Spinal cord (tissue), 10 donors: ENCODE results near the gene SLC52A3. TPM values are rescaled to one million over a fixed set of nuclear protein-coding genes. Genes with fewer than 3 reads are reported as not detected.

Experiments
- DNase-seq, 6 donors: peaks; one replicate each; pipeline versions ENCODE4 v3.0.0 to v3.0.0-alpha.2; 2013 to 2015; ENCODE audit warnings: low spot score in 6 of 6, low read depth in 4 of 6
- H3K27ac ChIP-seq: one replicate; pipeline ENCODE4 v1.5.1; 2013; ENCODE audit warnings: low read depth, low read length, control low read depth
- H3K27me3 ChIP-seq: one replicate; pipeline ENCODE4 v1.6.1; 2013; ENCODE audit warnings: low read length; ENCODE audit not compliant: control insufficient read depth, insufficient read depth
- H3K36me3 ChIP-seq: one replicate; pipeline ENCODE4 v1.6.1; 2013; ENCODE audit warnings: low read length; ENCODE audit not compliant: control insufficient read depth, insufficient read depth
- H3K4me1 ChIP-seq: one replicate; pipeline ENCODE4 v1.6.1; 2013; ENCODE audit warnings: low read length; ENCODE audit not compliant: control insufficient read depth, insufficient read depth
- H3K4me3 ChIP-seq: one replicate; pipeline ENCODE4 v1.5.1; 2013; ENCODE audit warnings: low read depth, low read length, control low read depth
- H3K9me3 ChIP-seq: one replicate; pipeline ENCODE4 v1.6.1; 2013; ENCODE audit warnings: low read length; ENCODE audit not compliant: control insufficient read depth, insufficient read depth
- WGBS: methylation state at CpG from one replicate; pipeline ENCODE4 v1.1.5; 2013; ENCODE audit warnings: missing lambda C conversion rate; ENCODE audit not compliant: insufficient coverage; 5-methylcytosine and 5-hydroxymethylcytosine counted together
- polyA plus RNA-seq, 2 donors: library from polyadenylated mRNA; unstranded; fragments of 120-200 nt; gene quantifications; one replicate each; pipeline ENCODE4 v1.2.1, GENCODE V29; 2013; ENCODE audit not compliant: insufficient read length in 2 of 2
- total RNA-seq, 2 donors: library from RNA; depleted of rRNA in 1 of 2; stranded (reverse); fragments of 120-200 nt in 1 of 2; fragments of >200 nt in 1 of 2; gene quantifications; one replicate each; pipeline versions ENCODE4 v1.2.3 to v1.2.4, GENCODE V29; 2013 to 2014
- donor health status: healthy.

The SLC52A3 gene
- total and polyA plus RNA-seq, 4 donors = 1.0 to 1.2 (median 1.1) TPM

DNA sequence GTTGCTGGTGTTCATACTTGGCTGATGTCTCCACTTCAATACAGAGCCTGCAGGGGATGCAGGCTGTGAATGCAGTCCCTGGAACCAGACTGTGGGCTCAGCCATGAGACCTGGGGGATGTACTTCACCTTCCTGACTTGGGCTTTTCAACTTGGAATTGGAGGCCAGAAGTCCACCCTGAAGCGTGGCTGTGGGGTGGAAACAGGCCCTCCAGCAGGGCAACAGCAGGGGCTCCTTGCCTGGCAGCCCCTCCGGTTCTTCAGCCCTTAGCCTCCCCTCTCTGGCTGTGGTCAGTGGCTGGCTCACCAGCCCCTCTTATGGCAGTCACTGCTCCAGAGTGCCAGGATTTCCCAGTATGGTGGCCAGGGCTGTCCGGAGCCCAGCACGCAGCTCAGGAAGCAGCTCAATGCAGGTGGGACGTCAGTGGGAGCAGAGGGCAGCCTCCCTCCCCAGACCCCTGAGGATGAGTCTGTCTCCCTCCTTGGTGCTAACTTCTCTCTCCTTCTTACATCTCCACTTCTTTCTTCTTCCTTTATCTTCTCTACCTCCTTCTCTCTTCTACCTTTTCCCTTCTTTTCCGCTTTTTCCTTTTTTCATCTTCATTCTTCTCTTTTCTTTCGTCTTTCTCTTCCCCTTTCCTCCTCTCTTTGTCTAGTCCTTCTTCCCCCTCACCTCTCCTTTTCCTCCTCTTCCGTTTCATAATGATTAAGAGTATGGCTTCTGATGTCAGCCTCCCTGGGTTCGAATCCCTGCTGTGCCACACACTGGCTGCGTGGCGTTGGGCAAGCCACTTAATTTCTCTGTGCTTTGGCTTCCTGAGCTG is 45.3 kb downstream of the SLC52A3 start:
- WGBS = 83% methylated on average over 9 of the region's 11 CpGs
- Histone ChIP-seq H3K4me3 (no peak overlapping the region), H3K9me3 (no peaks in the 10 kb centered on the region), H3K27me3 (peaks cover 4% of the 10 kb centered on the region), H3K36me3 (no peaks in the 10 kb centered on the region), H3K4me1 (peaks cover 6% of the 10 kb centered on the region), H3K27ac (no peak overlapping the region)
- DNase-seq = no peak

DNA sequence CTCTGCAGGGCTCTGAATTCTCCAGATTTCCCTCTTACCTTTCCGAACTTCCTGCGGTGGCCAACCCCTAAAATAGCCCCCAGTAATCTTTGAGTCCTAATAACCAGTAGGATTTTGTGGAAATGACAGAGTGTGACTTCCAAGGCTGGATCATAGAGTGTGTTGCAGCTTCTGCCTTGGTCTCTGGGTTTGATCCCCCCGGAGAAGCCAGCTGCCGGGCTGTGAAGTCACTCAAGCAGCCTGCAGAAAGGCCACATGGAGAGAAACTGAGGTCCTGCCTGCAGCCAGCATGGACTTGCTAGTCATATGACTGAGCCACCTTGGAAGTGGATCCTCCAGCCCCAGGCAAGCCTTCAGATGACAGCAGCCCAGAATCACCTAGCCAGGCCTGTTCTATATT is 46.4 kb downstream of the SLC52A3 start:
- DNase-seq = no peak
- no peaks in the 10 kb centered on the region for H3K36me3 ChIP-seq
- no peaks in the 10 kb centered on the region for H3K9me3 ChIP-seq
- H3K4me1 ChIP-seq = peaks cover 6% of the 10 kb centered on the region
- WGBS = 100% methylated on average over 2 of the region's 4 CpGs
- H3K27me3 ChIP-seq = peaks cover 3% of the 10 kb centered on the region
- H3K4me3 ChIP-seq = no peak overlapping the region
- no peak overlapping the region for H3K27ac ChIP-seq

DNA sequence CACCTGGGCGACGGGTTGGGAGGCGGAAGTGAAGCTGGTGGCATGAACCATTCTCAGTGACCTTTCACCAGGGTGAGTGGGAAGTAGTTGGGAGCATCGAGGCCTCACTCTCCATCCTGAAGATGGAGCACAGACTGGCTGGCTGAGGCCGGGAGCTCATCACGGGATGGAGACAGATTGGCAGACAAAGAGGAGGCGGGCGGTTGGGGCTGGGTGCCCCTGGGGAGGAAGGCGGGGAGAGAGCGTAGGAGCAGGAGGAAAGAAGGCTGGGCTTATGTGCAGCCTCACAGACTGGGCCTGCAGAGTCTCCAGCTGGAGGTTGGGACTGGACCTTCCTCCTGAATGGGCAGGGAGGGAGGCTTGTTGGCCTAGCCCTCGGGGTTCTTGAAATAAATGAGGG is 48.5 kb downstream of the SLC52A3 start:
- Histone ChIP-seq H3K9me3 (no peaks in the 10 kb centered on the region), H3K27ac (no peak overlapping the region), H3K4me3 (no peak overlapping the region), H3K27me3 (no peaks in the 10 kb centered on the region), H3K36me3 (no peaks in the 10 kb centered on the region), H3K4me1 (peaks cover 6% of the 10 kb centered on the region)
- DNase-seq = peak in 2 of 6 donors; percentile 69 to 88
- 54% methylated on average over 10 of the region's 11 CpGs for WGBS

DNA sequence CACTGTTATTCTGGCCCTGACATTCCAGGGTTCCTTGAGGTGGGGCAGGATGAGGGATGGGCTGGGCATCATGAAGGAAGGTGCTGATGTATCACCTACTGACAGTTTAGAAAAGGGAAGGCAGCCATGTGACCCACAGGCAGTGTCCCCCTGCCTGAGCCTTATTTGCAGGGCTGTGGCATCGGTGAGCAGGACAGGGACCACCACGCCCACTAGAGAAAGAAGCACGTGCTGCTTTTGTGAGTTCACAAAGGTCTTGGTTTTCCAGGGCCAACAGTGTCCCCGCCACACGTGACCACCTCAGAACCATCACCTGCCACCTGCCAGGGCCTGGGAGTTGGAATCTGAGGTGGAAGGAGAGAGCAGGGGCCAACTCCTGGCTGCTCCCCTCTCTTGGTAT is 49.2 kb downstream of the SLC52A3 start:
- DNase-seq = no peak

DNA sequence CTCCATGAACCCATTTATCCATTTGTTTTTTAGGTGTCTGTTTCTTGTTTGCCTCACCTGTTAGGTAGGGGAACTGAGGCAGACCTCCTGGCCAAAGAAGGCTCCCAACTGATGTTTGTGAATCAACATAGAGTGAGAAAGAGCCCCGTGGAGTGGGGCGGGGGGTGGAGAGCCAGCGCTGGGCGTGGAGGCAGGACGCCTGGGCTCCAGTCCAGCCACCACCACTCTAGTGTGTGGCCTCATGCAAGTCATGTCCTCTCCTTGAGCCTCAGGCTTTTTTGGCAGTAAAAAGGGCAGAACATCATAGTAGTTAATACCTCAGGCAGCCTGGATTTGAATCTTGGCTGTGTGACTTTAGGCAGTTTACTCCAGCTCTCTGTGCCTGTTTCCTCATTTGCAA is 50.5 kb downstream of the SLC52A3 start:
- Histone ChIP-seq H3K27ac (no peak overlapping the region), H3K4me1 (peaks cover 6% of the 10 kb centered on the region), H3K9me3 (no peaks in the 10 kb centered on the region), H3K36me3 (no peaks in the 10 kb centered on the region), H3K27me3 (no peaks in the 10 kb centered on the region), H3K4me3 (no peak overlapping the region)
- no peak for DNase-seq
- 61% methylated on average over 5 of the region's 5 CpGs for WGBS

More for the DNA sequence above, 49.2 kb downstream of the SLC52A3 start:
- 69% methylated on average over 3 of the region's 5 CpGs for WGBS
- no peaks in the 10 kb centered on the region for H3K27me3 ChIP-seq
- peaks cover 6% of the 10 kb centered on the region for H3K4me1 ChIP-seq
- H3K4me3 ChIP-seq = no peak overlapping the region
- no peaks in the 10 kb centered on the region for H3K9me3 ChIP-seq
- H3K27ac ChIP-seq = no peak overlapping the region
- H3K36me3 ChIP-seq = no peaks in the 10 kb centered on the region

DNA sequence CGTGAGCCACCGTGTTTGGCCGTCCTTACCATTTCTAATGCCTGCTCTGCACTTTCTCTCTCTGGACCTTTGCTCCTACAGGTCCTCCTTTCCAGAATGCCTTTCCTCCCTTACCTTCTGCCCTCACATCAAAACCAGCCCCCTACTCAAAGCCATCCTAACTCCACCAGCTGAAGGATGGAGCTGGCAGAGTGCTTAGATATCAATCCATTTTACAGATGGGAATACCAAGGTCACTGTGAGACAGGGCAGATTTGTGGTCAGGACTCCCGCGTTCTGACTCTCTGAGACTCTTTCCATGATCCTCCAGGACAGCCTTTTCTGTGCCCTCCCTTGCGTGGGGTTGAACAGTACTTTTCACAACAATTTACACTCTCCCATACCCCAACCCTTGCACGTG is 51.0 kb downstream of the SLC52A3 start:
- WGBS = 90% methylated on average over 7 of the region's 7 CpGs
- H3K9me3 ChIP-seq = no peaks in the 10 kb centered on the region
- H3K36me3 ChIP-seq = no peaks in the 10 kb centered on the region
- no peaks in the 10 kb centered on the region for H3K27me3 ChIP-seq
- no peak overlapping the region for H3K27ac ChIP-seq
- H3K4me3 ChIP-seq = no peak overlapping the region
- peaks cover 6% of the 10 kb centered on the region for H3K4me1 ChIP-seq
- no peak for DNase-seq

DNA sequence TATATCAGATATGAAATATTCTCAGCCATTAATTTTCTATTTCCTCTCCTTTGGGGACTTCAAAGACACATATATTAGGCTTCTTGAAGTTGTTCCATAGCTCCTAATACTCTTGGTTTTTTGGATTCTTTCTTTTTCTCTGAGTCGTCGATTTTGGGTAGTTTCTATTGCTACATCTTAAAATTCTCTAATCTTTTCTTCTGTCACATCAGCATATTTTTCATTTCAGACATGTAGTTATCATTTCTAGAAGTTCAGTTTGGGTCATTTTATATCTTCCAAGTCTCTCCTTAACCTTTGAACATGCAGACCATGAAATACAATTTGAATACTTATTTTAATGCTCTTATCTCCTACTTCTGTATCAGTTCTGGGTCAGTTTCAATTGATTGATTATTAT is 53.8 kb downstream of the SLC52A3 start:
- H3K27me3 ChIP-seq = no peaks in the 10 kb centered on the region
- no CpG with 5 or more reads among the region's 2 CpGs for WGBS
- no peak for DNase-seq
- no peak overlapping the region for H3K27ac ChIP-seq
- H3K36me3 ChIP-seq = no peaks in the 10 kb centered on the region
- H3K9me3 ChIP-seq = no peaks in the 10 kb centered on the region
- peaks cover 7% of the 10 kb centered on the region for H3K4me1 ChIP-seq
- H3K4me3 ChIP-seq = no peak overlapping the region

DNA sequence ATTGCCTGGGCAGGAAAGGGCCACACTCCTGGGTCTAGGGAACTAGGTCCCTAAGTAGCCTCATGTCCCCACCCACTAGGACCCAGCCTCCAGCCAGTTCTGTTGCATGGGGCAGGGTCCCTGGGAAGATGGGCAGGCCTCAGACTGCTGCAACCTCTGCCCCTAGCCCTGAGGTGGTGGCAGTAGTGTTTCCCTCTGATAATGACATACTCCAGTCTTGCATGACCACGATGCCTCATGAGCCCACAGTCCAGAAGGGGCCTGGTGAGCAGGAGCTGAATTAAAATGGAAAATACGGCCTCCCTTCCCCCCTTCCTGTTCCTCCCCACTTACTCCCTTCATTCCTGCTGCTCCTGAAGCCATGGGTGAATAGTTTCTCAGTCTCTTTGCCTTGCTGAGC is 56.7 kb downstream of the SLC52A3 start:
- Histone ChIP-seq H3K9me3 (peaks cover 1% of the 10 kb centered on the region), H3K27ac (no peak overlapping the region), H3K4me3 (no peak overlapping the region), H3K36me3 (no peaks in the 10 kb centered on the region), H3K4me1 (peaks cover 20% of the 10 kb centered on the region), H3K27me3 (no peaks in the 10 kb centered on the region)
- WGBS = no CpG with 5 or more reads among the region's 2 CpGs
- DNase-seq = no peak

DNA sequence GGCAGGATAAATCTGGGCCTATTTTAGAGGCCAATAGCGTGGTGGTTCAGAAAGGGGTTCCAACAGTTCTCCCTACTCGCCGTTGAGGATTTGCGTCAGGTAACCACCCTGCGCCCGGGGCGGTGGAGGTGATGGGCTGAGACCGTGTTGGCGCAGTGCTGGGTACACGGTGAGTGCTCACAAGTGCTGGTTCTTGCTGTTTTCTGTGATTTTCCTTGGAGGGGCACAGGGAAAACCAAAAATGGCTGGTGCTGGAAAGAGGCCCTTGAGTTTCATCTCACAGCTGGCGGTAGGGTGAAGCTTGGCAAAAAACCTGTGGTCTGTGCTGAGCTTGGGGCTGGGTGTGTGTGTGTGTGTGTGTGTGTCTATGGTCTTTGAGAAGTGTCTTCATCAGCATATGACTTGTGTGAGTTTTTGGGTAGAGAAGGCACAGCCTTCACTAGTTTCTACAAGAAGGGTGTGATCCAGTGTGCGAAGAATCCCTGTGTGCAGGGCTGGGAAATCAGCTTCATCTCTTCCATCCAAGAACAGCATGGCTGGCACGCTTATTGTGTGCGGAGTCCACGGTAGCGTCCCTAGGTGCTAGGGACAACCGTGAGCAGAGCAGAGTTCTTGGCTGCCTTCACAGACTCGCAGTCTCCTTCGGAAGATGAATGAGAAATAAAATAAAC is 57.4 kb downstream of the SLC52A3 start:
- no peaks in the 10 kb centered on the region for H3K27me3 ChIP-seq
- 60% methylated on average over 17 of the region's 19 CpGs for WGBS
- peak in 2 of 6 donors; percentile 57 to 64 for DNase-seq
- no peak overlapping the region for H3K27ac ChIP-seq
- peaks cover 20% of the 10 kb centered on the region for H3K4me1 ChIP-seq
- no peaks in the 10 kb centered on the region for H3K36me3 ChIP-seq
- H3K4me3 ChIP-seq = no peak overlapping the region
- peaks cover 1% of the 10 kb centered on the region for H3K9me3 ChIP-seq
